Measurements from ENCODE around the gene ARF1. TPM values are rescaled to one million over a fixed set of nuclear protein-coding genes. Genes with fewer than 3 reads are reported as not detected.

ARF1 gene
- total and polyA plus RNA-seq, 2 of the 13 experiments (the other 11 are each of a cell fraction or from before 2014, with no cell fraction given), result 186 to 327 TPM

GRCh38 chr1:228139406-228139930, 57.0 kb downstream of the ARF1 start (continued):
- TF ChIP-seq ZNF460 (CRISPR knock-in tag; IDR thresholded peaks at IDR 0.05; ENCODE audit: borderline replicate concordance), result peak; percentile 31; the same call in 1 of the 2 replicates
- no peak for TF ChIP-seq GMEB2 (CRISPR knock-in tag; IDR thresholded peaks at IDR 0.05; ENCODE audit: low read depth)
- TF ChIP-seq ZNF740 (CRISPR knock-in tag; IDR thresholded peaks at IDR 0.05), result 0 out of 2 replicates have a peak, but pooled peaks have one; percentile 39
- TF ChIP-seq ETS1 (CRISPR knock-in tag; IDR thresholded peaks at IDR 0.05), result no peak; the same call in 1 of the 2 replicates
- no peak for TF ChIP-seq ZSCAN20 (CRISPR knock-in tag; IDR thresholded peaks at IDR 0.05; ENCODE audit: borderline replicate concordance)
- TF ChIP-seq CEBPB (IDR thresholded peaks at IDR 0.05; ENCODE audit: borderline replicate concordance, low read depth, low read length), result no peak
- TF ChIP-seq ZBTB3 (CRISPR knock-in tag; IDR thresholded peaks at IDR 0.05; ENCODE audit: borderline replicate concordance, low read depth), result 0 out of 2 replicates have a peak, but pooled peaks have one; percentile 28
- TF ChIP-seq EED (CRISPR knock-in tag; IDR thresholded peaks at IDR 0.05), result peak; percentile 47; the same call in 1 of the 2 replicates
- TF ChIP-seq ZNF44 (CRISPR knock-in tag; IDR thresholded peaks at IDR 0.05), result 0 out of 2 replicates have a peak, but pooled peaks have one; percentile 44
- peak; percentile 12 for TF ChIP-seq PHF5A (CRISPR knock-in tag; IDR thresholded peaks at IDR 0.05; ENCODE audit: low read depth, unreplicated experiment)
- 0 out of 2 replicates have a peak, but pooled peaks have one; percentile 23 for TF ChIP-seq FOXJ3 (CRISPR knock-in tag; IDR thresholded peaks at IDR 0.05; ENCODE audit: borderline replicate concordance)
- peak; percentile 34; the same call in 1 of the 2 replicates for TF ChIP-seq ZNF891 (CRISPR knock-in tag; IDR thresholded peaks at IDR 0.05)
- TF ChIP-seq ZMYM3 (CRISPR knock-in tag; IDR thresholded peaks at IDR 0.05), result peak; percentile 90
- TF ChIP-seq CSRNP1 (CRISPR knock-in tag; IDR thresholded peaks at IDR 0.05), result 0 out of 2 replicates have a peak, but pooled peaks have one; percentile 36
- 0 out of 2 replicates have a peak, but pooled peaks have one; percentile 82 for TF ChIP-seq ZNF605 (CRISPR knock-in tag; IDR thresholded peaks at IDR 0.05)
- peak; percentile 63; the same call in 1 of the 2 replicates for TF ChIP-seq ZNF232 (CRISPR knock-in tag; IDR thresholded peaks at IDR 0.05; ENCODE audit: borderline replicate concordance)
- no peak for TF ChIP-seq TERF1 (CRISPR knock-in tag; IDR thresholded peaks at IDR 0.05)
